T-helper 1 cell treated with Interleukin-12 subunit alpha and Interleukin-12 subunit beta and Interleukin-4 antibody, amounts not matched to agents 30 μg/mL and 1 μg/mL, for 36 hours (primary cell): ENCODE data around the gene FRAT1.
"Not testable (repeated sequence)": the region's sequence is repeated elsewhere in the genome, so short reads cannot be mapped to it uniquely, and the experiment has no call there.

Experiments used
- H3K27ac Mint-ChIP-seq: one replicate; pipeline ENCODE4 v1.8.0; 2021; ENCODE audit warnings: mild to moderate bottlenecking, mixed read lengths
- H3K27me3 Mint-ChIP-seq: one replicate; pipeline ENCODE4 v1.8.0; 2021; ENCODE audit warnings: low read depth, mixed read lengths
- H3K36me3 Mint-ChIP-seq: one replicate; pipeline ENCODE4 v1.8.0; 2021; ENCODE audit warnings: low read depth, mixed read lengths
- H3K4me1 Mint-ChIP-seq: one replicate; pipeline ENCODE4 v1.8.0; 2021; ENCODE audit warnings: low read depth, mixed read lengths
- H3K4me3 Mint-ChIP-seq: one replicate; pipeline ENCODE4 v1.8.0; 2021; ENCODE audit warnings: mild to moderate bottlenecking, moderate library complexity, mixed read lengths
- H3K9me3 Mint-ChIP-seq: one replicate; pipeline ENCODE4 v1.8.0; 2021; ENCODE audit warnings: mixed read lengths

FRAT1 gene

DNA sequence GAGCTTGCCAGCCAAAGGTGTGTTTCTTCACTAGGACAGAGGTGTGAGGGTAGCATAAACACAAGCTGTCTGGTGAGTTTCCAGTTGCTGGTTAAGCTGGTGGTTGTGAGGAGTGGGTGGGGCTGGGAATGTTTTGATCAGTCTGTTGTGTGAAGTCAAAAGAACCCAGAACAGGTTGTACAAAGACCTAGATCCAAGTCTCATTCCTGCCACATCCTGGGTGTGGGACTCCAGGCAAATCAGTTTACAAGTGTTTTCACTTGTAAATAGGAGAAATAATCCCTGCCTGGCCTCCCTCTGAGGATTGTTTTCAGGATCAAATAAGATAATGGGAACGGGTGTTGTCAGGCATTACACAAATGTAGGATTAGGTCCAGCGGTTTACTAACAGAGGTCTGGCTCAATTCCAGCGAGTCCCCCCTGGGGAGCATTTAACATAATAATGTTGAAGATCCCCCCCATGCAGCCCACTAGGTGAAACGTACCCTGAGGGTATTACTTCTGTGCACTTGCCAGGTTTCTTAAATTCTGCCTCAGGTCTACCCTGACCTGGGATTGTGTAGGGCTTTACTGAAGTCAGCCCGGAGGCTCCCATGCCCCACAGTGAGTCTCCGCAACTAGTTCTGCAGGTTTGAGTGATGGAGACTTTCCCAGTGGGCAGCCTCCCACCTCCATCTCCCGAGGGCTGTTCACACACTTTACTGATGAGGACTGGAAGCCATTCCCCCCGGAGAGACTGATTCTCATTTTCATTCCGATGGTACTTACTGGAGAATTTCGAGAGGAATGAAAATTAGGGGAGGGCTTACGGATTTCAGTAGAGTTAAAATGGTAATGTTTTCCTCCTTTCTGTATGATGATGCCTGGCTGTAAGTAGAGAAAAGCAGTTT is 18.1 kb downstream of the FRAT1 start:
- Mint-ChIP-seq H3K9me3 (no peaks in the 10 kb centered on the region), H3K4me3 (no peak overlapping the region)

DNA sequence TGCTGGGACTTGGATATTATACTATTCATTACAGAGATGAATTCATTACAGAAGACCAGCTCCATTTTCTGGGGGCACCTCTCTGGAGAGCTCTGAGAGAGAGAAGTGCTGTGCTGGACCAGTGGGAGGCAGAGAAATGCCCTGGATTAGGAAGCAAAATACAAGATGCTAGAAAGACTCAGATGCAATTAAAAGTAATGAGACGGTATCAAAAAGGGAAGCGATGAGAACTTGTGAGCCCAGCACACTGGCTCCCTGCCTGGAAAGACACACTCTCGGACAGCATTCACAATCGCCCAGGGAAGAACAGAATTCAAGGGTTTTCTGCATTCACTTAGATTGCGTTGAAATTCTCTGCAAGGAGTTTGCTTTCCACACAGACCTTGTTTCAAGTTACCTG is 19.0 kb downstream of the FRAT1 start:
- Mint-ChIP-seq H3K4me3 (no peak overlapping the region), H3K27ac (no peak overlapping the region), H3K36me3 (peaks cover 6% of the 10 kb centered on the region), H3K27me3 (peaks cover 35% of the 10 kb centered on the region), H3K4me1 (peaks cover 9% of the 10 kb centered on the region), H3K9me3 (no peaks in the 10 kb centered on the region)

More for the DNA sequence above, 18.1 kb downstream of the FRAT1 start:
- peaks cover 18% of the 10 kb centered on the region for H3K4me1 Mint-ChIP-seq
- H3K36me3 Mint-ChIP-seq, result peaks cover 8% of the 10 kb centered on the region
- H3K27me3 Mint-ChIP-seq, result peaks cover 35% of the 10 kb centered on the region
- H3K27ac Mint-ChIP-seq, result no peak overlapping the region

DNA sequence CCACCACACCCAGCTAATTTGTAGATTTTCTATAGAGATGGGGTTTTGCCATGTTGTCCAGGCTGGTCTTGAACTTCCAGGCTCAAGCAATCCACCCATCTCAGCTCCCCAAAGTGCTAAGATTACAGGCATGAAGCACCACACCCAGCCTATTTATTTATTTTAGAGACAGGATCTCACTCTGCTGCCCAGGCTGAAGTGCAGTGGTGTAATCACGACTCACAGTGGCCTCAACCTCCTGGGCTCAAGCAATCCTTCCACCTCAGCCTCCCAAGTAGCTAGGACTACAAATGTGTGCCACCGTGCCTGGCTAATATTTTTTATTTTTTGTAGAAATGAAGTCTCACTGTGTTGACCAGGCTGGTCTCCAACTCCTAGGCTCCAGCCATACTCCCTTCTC is 22.3 kb downstream of the FRAT1 start:
- Mint-ChIP-seq H3K9me3 (no peaks in the 10 kb centered on the region), H3K27ac (no peak overlapping the region), H3K4me3 (no peak overlapping the region), H3K4me1 (no peaks in the 10 kb centered on the region), H3K27me3 (peaks cover 31% of the 10 kb centered on the region), H3K36me3 (no peaks in the 10 kb centered on the region)

DNA sequence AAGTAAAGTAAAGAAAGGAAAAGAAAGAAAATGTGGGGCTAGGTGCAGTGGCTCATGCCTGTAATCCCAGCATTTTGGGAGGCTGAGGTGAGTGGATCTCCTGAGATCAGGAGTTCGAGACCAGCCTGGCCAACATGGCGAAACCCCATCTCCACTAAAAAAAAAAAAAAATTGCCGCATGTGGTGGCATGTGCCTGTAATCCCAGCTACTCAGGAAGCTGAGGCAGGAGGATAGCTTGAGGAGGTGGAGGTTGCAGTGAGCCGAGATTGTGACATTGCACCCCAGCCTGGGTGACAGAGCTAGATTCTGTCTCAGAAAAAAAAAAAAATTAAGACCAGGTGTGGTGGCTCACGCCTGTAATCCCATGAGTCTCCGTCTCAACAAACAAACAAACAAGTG is 24.6 kb downstream of the FRAT1 start:
- peaks cover 10% of the 10 kb centered on the region for H3K27me3 Mint-ChIP-seq
- not testable (repeated sequence) for H3K4me3 Mint-ChIP-seq, H3K9me3 Mint-ChIP-seq, H3K27ac Mint-ChIP-seq, H3K4me1 Mint-ChIP-seq, H3K36me3 Mint-ChIP-seq

DNA sequence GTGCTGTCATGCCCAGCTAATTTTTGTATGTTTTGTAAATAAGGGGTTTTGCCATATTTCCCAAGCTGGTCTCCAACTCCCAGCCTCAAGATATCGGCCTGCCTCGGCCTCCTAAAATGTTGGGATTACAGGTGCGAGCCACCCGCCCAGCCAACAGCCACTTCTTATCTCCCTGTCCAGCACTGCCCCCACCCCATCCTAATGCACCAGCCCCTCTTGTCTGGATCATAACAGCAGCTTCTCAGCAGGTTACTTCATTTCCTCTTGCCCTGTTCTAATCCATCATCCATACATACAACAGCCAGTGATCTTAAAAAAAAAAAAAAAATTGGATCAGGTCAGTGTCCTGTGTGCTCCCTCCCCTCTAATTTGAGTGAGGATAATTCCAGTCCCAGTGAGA is 28.2 kb downstream of the FRAT1 start:
- H3K36me3 Mint-ChIP-seq, result no peaks in the 10 kb centered on the region
- no peaks in the 10 kb centered on the region for H3K27me3 Mint-ChIP-seq
- no peak overlapping the region for H3K27ac Mint-ChIP-seq
- H3K4me3 Mint-ChIP-seq, result no peak overlapping the region
- no peaks in the 10 kb centered on the region for H3K9me3 Mint-ChIP-seq
- no peaks in the 10 kb centered on the region for H3K4me1 Mint-ChIP-seq

DNA sequence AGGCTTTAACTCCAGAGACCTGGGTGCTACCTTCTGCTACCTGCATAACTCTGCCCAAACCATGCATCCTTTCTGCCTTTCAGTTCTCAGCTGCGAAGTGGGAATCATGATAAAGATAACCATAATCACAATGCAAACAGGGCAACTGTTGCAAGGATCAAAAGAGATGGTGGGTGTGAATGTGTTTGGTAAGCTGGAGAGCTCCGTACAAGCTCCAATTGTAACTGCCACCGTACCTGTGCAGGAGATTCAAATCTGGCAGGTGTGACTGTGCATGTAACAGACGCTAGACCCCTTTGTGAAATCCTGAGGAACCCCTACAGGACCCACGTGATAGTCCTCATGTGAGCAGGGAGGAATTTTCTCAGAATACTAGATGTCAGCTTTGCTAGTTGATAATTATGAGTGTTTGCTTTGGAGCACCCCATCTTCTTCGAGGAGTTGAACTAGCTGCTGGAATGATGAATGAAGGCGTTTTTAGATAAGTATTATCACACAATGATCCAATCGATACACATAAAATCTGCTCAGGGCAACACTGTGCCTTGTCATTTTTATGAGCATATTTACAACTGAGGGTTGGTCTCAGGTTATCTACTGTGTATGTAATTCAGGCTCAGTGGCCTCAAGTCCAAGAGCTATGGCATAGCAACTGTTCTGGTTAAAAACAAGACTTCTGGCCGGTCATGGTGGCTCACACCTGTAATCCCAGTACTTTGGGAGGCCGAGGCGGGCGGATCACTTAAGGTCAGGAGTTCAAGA is 30.9 kb downstream of the FRAT1 start:
- no peaks in the 10 kb centered on the region for H3K36me3 Mint-ChIP-seq
- no peaks in the 10 kb centered on the region for H3K27me3 Mint-ChIP-seq
- no peaks in the 10 kb centered on the region for H3K9me3 Mint-ChIP-seq
- no peak overlapping the region for H3K4me3 Mint-ChIP-seq
- H3K4me1 Mint-ChIP-seq, result no peaks in the 10 kb centered on the region
- H3K27ac Mint-ChIP-seq, result no peak overlapping the region

DNA sequence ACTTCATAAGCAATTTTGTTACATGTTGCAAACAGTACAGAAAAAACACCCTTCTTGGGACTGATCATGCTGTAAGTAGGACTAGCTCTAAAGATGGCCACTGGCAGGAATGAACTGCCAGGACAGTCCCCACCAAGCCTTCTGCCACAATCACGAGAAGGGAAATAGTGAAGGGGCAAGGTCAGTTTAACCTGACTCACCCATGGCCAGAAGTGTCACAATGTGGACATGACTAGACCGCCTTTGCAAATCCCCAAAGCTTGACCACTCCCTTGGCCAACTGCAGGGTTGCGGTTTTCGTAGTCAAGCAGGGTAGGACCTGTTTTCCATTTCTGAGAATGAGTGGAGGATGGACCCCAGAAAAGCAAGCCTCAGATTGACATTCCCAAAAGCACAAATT is 34.9 kb downstream of the FRAT1 start:
- Mint-ChIP-seq H3K27me3 (no peaks in the 10 kb centered on the region), H3K36me3 (peaks cover 10% of the 10 kb centered on the region), H3K9me3 (no peaks in the 10 kb centered on the region), H3K4me3 (no peak overlapping the region), H3K27ac (no peak overlapping the region), H3K4me1 (peaks cover 2% of the 10 kb centered on the region)

DNA sequence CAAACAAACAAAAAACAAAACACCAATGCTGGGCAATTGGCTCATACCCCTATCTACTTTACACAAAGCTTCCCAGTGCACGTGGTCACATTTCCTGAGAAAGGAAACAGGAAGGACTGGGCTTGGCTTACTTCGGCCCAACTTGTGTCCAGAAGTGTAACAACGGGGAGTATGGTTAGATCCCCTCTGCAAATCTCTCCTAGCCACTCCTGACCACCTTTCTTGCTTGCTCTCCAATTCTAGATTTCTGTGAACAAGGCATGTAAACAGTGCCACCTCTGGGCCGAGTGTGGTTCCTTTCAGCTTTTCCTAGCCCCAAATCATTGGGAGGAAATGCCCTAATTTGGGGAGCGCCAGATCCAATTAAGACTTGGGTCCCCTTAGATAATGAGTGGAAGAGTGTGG is 36.5 kb downstream of the FRAT1 start:
- Mint-ChIP-seq H3K9me3 (no peaks in the 10 kb centered on the region), H3K27me3 (no peaks in the 10 kb centered on the region), H3K27ac (no peak overlapping the region), H3K4me3 (no peak overlapping the region), H3K36me3 (peaks cover 11% of the 10 kb centered on the region), H3K4me1 (peaks cover 2% of the 10 kb centered on the region)

DNA sequence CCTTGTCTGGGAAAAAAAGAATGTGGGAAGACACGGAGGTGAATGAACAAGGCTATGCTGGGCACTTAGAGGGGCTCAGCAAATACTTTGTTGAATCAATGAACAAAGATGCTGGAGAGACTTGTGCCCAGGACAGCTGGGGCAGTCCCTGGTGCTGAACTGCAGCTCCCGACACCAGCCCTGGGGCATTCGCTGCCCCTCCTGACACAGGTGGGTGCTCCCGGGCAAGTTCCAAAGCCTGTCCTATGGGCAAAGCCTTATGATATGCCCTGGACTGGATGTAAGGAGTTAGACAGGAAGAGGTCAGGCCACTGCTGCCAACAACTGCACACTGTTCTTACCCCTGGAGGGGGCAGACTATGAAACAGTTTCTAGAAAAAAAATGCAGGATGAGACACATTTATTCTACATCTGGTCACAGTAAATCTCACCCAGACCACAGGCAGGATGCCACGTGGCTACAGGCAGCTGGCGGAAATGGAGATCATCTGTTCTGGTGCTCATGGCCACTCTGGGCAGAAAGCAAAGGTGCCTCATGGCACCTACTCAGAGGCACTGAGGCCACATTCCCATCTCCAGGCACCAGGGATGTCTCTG is 37.3 kb downstream of the FRAT1 start:
- peaks cover 2% of the 10 kb centered on the region for H3K4me1 Mint-ChIP-seq
- no peak overlapping the region for H3K4me3 Mint-ChIP-seq
- H3K36me3 Mint-ChIP-seq, result peaks cover 11% of the 10 kb centered on the region
- H3K27ac Mint-ChIP-seq, result no peak overlapping the region
- H3K27me3 Mint-ChIP-seq, result no peaks in the 10 kb centered on the region
- H3K9me3 Mint-ChIP-seq, result no peaks in the 10 kb centered on the region

DNA sequence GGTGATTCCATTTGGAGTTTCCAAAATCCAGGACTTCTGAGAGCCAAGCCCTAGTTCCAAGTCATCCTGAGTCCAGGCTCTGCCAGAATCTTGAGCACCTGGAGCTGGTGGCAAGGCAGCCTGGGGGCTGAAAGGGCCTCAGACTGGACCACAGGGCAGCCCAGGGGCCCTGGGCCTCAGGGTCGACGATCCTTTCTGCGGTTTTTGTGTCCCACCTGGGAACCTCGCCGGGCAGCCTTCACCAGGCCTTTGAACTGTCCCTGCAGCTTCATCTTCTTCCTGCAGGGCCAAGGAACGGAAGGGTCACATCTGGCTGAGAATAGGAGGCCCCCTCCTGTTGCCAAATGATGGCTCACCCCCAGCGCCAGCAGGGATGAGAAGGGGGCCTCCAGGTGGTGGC is 37.8 kb downstream of the FRAT1 start:
- Mint-ChIP-seq H3K9me3 (no peaks in the 10 kb centered on the region), H3K4me3 (no peak overlapping the region), H3K4me1 (peaks cover 2% of the 10 kb centered on the region), H3K27me3 (no peaks in the 10 kb centered on the region), H3K36me3 (peaks cover 11% of the 10 kb centered on the region), H3K27ac (no peak overlapping the region)

DNA sequence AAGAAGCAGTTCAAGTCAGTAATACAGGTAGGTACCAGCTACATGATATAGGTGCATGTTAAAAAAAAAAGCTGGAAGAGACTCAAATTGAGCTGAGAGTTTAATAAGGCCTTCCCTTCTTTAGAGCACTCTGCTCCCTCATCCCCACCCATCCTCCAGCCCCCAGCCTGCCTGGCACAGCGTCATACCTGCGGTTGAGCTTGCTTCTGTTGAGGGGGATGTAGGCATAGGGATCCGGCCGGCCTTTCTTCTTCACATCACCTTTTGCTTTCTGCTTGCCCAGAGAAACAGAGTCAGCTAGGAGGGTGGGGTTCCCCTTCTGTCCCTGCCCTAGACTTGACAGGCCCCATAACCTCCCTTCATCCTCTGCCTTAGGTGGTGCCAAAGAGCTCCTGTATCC is 39.3 kb downstream of the FRAT1 start:
- H3K4me3 Mint-ChIP-seq, result no peak overlapping the region
- H3K9me3 Mint-ChIP-seq, result no peaks in the 10 kb centered on the region
- peaks cover 11% of the 10 kb centered on the region for H3K36me3 Mint-ChIP-seq
- H3K27ac Mint-ChIP-seq, result no peak overlapping the region
- H3K27me3 Mint-ChIP-seq, result no peaks in the 10 kb centered on the region
- peaks cover 2% of the 10 kb centered on the region for H3K4me1 Mint-ChIP-seq

DNA sequence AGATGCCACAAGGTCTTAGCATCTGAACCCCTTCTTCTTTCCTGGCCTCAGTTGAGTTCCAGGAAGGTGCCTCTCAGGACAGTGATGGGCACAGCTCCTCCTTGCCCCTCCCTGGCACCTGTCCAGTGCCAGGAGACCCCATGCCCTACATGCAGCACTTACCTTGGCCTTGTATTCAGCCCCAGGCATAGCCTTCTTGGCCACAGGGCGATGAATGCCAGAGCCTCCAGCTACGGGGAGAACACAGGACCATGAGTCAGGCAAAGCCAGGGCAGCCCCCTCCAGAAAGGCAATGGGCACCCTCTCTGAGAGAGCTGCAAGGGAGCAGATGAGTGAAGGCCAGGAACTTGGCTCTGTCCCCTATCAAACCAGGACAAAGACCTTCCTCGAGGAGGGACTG is 39.7 kb downstream of the FRAT1 start:
- H3K27ac Mint-ChIP-seq, result no peak overlapping the region
- H3K9me3 Mint-ChIP-seq, result no peaks in the 10 kb centered on the region
- H3K4me1 Mint-ChIP-seq, result peaks cover 2% of the 10 kb centered on the region
- H3K36me3 Mint-ChIP-seq, result peaks cover 11% of the 10 kb centered on the region
- no peaks in the 10 kb centered on the region for H3K27me3 Mint-ChIP-seq
- no peak overlapping the region for H3K4me3 Mint-ChIP-seq

DNA sequence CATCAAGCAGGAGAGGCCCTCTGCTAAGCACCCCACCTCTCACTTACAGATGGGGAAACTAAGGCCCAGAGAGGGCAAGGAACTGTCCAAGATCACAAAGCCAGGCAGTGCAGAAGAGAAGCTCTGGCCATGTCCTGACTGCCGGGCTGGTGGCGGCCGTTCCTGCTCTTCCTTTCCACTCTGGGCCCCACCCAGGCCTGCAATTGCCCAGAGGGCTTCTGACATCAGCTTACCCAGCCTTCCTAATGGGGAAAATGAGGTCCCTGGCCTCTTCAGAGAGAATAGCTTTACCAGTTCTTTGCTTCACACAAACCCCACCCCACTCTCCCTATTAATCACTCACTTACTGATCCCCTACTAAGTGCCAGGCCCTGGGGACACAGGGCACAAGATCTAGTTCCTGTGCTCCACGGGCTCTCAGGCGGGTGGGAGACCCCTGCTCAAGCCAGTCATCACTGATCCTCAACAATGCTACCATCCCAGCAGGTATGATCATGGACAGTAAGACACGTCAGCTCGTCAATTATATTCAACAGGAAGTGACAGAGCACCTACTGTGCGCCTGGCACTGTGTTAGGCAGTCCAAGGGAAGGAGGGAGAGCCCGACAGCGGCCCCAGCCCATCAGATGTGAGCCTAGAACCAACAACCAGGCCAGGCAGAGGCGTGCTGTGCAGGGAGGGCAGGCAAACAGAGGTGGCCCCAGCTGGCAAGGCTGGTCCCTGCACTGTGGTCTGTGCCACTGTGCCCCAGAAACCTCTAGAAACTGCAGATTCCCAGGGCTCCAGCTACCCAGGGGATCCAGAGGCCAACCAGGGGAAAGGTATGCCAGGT is 41.9 kb downstream of the FRAT1 start:
- Mint-ChIP-seq H3K4me3 (no peak overlapping the region), H3K27ac (no peak overlapping the region), H3K36me3 (peaks cover 15% of the 10 kb centered on the region), H3K4me1 (no peaks in the 10 kb centered on the region), H3K9me3 (no peaks in the 10 kb centered on the region), H3K27me3 (no peaks in the 10 kb centered on the region)

DNA sequence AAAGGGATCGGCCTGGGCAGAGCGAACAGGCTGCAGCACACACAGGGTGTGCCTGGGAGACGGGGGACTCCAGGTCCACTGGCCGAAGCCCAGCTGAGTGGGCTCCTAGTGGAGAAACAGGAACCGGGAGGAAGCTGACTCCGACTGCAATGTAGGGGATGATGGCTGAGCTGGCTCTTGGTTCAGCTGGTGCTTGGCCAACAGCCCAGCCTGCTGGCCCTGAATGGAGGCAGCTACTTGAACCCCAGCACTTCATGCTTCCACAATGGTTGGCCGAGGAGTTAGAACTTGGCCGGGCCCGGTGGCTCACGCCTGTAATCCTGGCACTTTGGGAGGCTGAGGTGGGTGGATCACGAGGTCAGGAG is 42.4 kb downstream of the FRAT1 start:
- H3K27me3 Mint-ChIP-seq, result no peaks in the 10 kb centered on the region
- H3K36me3 Mint-ChIP-seq, result peaks cover 11% of the 10 kb centered on the region
- no peaks in the 10 kb centered on the region for H3K4me1 Mint-ChIP-seq
- no peaks in the 10 kb centered on the region for H3K9me3 Mint-ChIP-seq
- no peak overlapping the region for H3K27ac Mint-ChIP-seq
- no peak overlapping the region for H3K4me3 Mint-ChIP-seq
